OCI-LY3 (cell line): ENCODE results near the gene C9orf57.
"Not testable (repeated sequence)": the region's sequence is repeated elsewhere in the genome, so short reads cannot be mapped to it uniquely, and the experiment has no call there.

Experiments used
- H2AFZ ChIP-seq: fragments of 200-600, 300-600 bp; shearing (Covaris generic); 2 replicates; pipeline ENCODE4 v1.6.0; 2014; ENCODE audit warnings: antibody characterized with exemption, low read depth, low read length
- H3K27ac ChIP-seq: fragments of 200-600, 300-600 bp; sonication (generic); 2 replicates; pipeline ENCODE4 v1.5.1; 2014; ENCODE audit warnings: mild to moderate bottlenecking, low read length, moderate library complexity, mixed read lengths
- H3K27me3 ChIP-seq: fragments of 200-600, 300-600 bp; sonication (generic); 2 replicates; pipeline ENCODE4 v1.6.1; 2014; ENCODE audit warnings: low read depth, low read length, mixed read lengths
- H3K36me3 ChIP-seq: fragments of 200-600, 300-600 bp; sonication (generic); replicated peaks from 2 replicates; pipeline ENCODE3; 2014; ENCODE audit warnings: low read depth, low read length, mixed read lengths
- H3K4me1 ChIP-seq: fragments of 300-600, 200-600 bp; sonication (generic); 2 replicates; pipeline ENCODE4 v1.6.1; 2014; ENCODE audit warnings: low read length, mixed read lengths
- H3K4me2 ChIP-seq: fragments of 200-600, 300-600 bp; sonication (generic); 2 replicates; pipeline ENCODE4 v1.6.1; 2014; ENCODE audit warnings: low read length, mixed read lengths
- H3K4me3 ChIP-seq: fragments of 300-600, 200-600 bp; sonication (generic); 2 replicates; pipeline ENCODE4 v1.5.1; 2014; ENCODE audit warnings: antibody characterized with exemption, mild to moderate bottlenecking, low read length, moderate library complexity
- H3K79me2 ChIP-seq: fragments of 300-600, 200-600 bp; shearing (Covaris generic); 2 replicates; pipeline ENCODE4 v1.6.1; 2014; ENCODE audit warnings: mild to moderate bottlenecking, low read length, mixed read lengths
- H3K9ac ChIP-seq: fragments of 300-600, 200-600 bp; shearing (Covaris generic); 2 replicates; pipeline ENCODE4 v1.6.0; 2014; ENCODE audit warnings: mild to moderate bottlenecking, low read length, moderate library complexity
- H3K9me3 ChIP-seq: fragments of 200-600, 300-600 bp; shearing (Covaris generic); 2 replicates; pipeline ENCODE4 v1.6.1; 2014; ENCODE audit warnings: low read length, mixed read lengths; ENCODE audit not compliant: insufficient read depth
- H4K20me1 ChIP-seq: fragments of 200-600, 300-600 bp; sonication (generic); 2 replicates; pipeline ENCODE4 v1.6.1; 2016; ENCODE audit warnings: low read length, mixed read lengths; ENCODE audit not compliant: insufficient read depth
- CTCF ChIP-seq: fragments of 200-600, 300-600 bp; sonication (generic); IDR thresholded peaks from 2 replicates; pipeline ENCODE4 v1.5.1; 2014; ENCODE audit warnings: antibody characterized with exemption, low read length, low read depth
- EZH2phosphoT487 ChIP-seq: fragments of 200-600 bp; shearing (Covaris generic); IDR thresholded peaks from 2 replicates; pipeline ENCODE4 v1.6.1; 2018; ENCODE audit warnings: antibody characterized with exemption, mixed run types, low read depth

Gene C9orf57

DNA sequence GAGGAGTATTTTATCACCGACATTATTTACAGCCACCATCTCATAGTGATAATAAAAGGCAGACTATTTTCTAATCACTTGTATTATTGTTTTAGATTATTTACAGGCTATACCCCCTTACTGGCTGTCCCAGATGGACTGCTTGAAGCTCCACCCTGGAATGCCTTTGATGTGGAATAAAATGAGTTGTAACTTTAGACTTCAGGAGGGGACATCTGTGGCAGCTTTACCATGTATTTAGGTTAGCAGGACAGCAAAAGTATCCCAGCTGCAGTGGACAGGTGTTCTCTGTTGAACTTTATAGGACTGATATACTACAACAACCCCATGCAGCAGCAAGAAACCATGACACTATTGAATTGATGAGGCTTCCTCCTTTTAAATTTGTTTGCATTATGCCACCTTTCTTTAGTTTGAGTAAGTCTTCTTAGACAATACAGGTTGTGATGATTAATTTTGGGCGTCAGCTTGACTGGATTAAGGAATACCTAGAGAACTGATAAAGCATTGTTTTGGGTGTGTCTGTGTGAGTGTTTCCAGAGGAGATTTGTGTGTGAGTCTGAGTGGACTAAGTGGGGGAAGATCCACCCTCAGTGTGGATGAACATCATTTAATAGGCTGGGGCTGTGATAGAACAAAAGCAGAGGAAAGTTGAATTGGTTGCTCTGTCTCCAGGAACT, 29.2 kb upstream of the C9orf57 start:
- no peak overlapping the region for H3K4me3 ChIP-seq
- no peak overlapping the region for H2AFZ ChIP-seq
- no peaks in the 10 kb centered on the region for H3K36me3 ChIP-seq
- no peak overlapping the region for H3K4me2 ChIP-seq
- TF ChIP-seq EZH2phosphoT487 (no peak), CTCF (no peak)
- H3K9ac ChIP-seq = no peak overlapping the region
- no peaks in the 10 kb centered on the region for H3K9me3 ChIP-seq
- H3K4me1 ChIP-seq = no peaks in the 10 kb centered on the region
- no peaks in the 10 kb centered on the region for H3K27me3 ChIP-seq
- no peaks in the 10 kb centered on the region for H4K20me1 ChIP-seq
- no peak overlapping the region for H3K27ac ChIP-seq
- H3K79me2 ChIP-seq = no peaks in the 10 kb centered on the region

- no peak overlapping the region for H2AFZ ChIP-seq
- no peak overlapping the region for H3K27ac ChIP-seq
- no peaks in the 10 kb centered on the region for H3K4me1 ChIP-seq
- TF ChIP-seq EZH2phosphoT487 = no peak
- no peak for TF ChIP-seq CTCF
- no peaks in the 10 kb centered on the region for H3K79me2 ChIP-seq
- no peak overlapping the region for H3K4me3 ChIP-seq
- no peak overlapping the region for H3K4me2 ChIP-seq
- H3K27me3 ChIP-seq = 0 out of 2 replicates have a peak, but pooled peaks cover 3% of the 10 kb centered on the region
- H3K9me3 ChIP-seq = no peaks in the 10 kb centered on the region
- H3K36me3 ChIP-seq = no peaks in the 10 kb centered on the region
- H3K9ac ChIP-seq = no peak overlapping the region
- no peaks in the 10 kb centered on the region for H4K20me1 ChIP-seq
Observed at GRCh38 chr9:72082536-72082935, 22.1 kb upstream of the C9orf57 start.

GRCh38 chr9:72074666-72075065, 14.3 kb upstream of the C9orf57 start:
- not testable (repeated sequence) for H4K20me1 ChIP-seq, H3K4me3 ChIP-seq, H3K4me1 ChIP-seq, H2AFZ ChIP-seq, H3K27me3 ChIP-seq, H3K79me2 ChIP-seq, H3K4me2 ChIP-seq, H3K9me3 ChIP-seq, H3K9ac ChIP-seq, H3K27ac ChIP-seq, H3K36me3 ChIP-seq

GRCh38 chr9:72065076-72065475, 4.7 kb upstream of the C9orf57 start:
- no peak overlapping the region for H3K4me2 ChIP-seq
- TF ChIP-seq CTCF (no peak), EZH2phosphoT487 (no peak)
- no peaks in the 10 kb centered on the region for H3K36me3 ChIP-seq
- no peaks in the 10 kb centered on the region for H3K9me3 ChIP-seq
- peaks cover 3% of the 10 kb centered on the region; the same call in 1 of the 2 replicates for H3K27me3 ChIP-seq
- H3K4me1 ChIP-seq = no peaks in the 10 kb centered on the region
- no peak overlapping the region for H3K27ac ChIP-seq
- no peak overlapping the region for H3K4me3 ChIP-seq
- H4K20me1 ChIP-seq = no peaks in the 10 kb centered on the region
- H3K9ac ChIP-seq = no peak overlapping the region
- H3K79me2 ChIP-seq = no peaks in the 10 kb centered on the region
- no peak overlapping the region for H2AFZ ChIP-seq
